ENCODE results near the gene NUB1.

DNA sequence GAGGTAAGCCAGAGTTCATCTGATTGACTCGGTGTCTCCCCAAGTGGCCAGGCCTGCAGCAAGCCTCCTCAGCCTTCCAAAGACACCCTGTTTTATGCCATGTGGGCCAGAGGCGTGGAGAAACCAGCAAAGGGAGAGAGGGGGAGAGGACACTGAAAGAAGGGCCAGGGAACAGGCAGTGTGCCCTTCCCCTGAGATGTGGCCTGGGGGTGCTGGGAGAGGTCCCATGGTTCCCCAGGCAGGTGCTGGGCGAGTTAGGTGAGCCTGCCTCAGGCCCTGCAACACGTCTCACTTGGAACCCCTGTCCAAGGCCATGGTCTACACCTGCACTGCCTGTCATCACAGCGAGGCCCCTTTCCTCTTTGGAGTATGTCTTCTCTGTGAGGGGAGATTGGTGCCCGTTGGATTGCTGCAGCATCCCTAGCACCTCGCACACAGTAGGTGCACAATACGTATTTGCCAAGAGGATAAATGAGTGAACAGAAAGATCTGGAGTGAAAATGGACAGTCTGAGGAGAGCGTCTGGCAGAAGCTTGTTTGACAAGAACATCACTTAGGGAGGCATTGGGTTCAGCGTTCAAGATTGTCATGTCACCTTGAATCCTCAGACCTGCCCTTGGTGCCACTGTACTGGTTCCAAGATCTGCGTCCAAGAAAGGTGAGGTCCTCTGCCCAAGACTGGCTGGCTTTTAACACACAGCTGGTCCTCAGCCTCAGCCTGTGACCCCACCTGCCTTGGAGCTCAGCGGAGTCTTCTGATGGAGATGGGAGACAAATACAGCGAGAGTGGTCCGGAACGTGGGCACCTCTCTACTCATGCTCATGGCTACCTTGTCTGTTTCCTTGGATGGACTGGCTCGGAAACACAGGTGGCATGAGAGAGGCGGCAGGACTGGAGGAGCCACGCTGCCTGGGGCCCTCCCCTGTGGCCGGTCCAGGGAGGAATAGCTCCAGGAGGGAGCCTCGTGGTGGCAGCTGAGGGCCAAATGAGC lies 39.8 kb upstream of the NUB1 start:
- TF ChIP-seq, protein P1, sequence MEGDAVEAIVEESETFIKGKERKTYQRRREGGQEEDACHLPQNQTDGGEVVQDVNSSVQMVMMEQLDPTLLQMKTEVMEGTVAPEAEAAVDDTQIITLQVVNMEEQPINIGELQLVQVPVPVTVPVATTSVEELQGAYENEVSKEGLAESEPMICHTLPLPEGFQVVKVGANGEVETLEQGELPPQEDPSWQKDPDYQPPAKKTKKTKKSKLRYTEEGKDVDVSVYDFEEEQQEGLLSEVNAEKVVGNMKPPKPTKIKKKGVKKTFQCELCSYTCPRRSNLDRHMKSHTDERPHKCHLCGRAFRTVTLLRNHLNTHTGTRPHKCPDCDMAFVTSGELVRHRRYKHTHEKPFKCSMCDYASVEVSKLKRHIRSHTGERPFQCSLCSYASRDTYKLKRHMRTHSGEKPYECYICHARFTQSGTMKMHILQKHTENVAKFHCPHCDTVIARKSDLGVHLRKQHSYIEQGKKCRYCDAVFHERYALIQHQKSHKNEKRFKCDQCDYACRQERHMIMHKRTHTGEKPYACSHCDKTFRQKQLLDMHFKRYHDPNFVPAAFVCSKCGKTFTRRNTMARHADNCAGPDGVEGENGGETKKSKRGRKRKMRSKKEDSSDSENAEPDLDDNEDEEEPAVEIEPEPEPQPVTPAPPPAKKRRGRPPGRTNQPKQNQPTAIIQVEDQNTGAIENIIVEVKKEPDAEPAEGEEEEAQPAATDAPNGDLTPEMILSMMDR (IDR thresholded peaks at IDR 0.05; ENCODE audit: insufficient read depth, low read depth, low read length), result no peak
- TF ChIP-seq EZH2 (IDR thresholded peaks at IDR 0.05; ENCODE audit: insufficient read depth, low read length), result no peak

Data from astrocyte (in vitro differentiated cells and primary cell).